Thyroid gland (tissue), 4 donors: ENCODE measurements around the gene GLI2.

ENCODE experiments used
- POLR2A ChIP-seq, 2 donors: fragments of 450-650 bp; IDR thresholded peaks; one replicate each; pipeline ENCODE4 v1.6.1; 2017; ENCODE audit warnings: antibody characterized with exemption in 2 of 2, mild to moderate bottlenecking in 2 of 2, moderate library complexity in 1 of 2
- TF ChIP-seq, protein P1 (sequence below), 6 experiments: fragments of 200-600 bp in 3 of 6; fragments of 450-650 bp in 3 of 6; sonication (generic) in 3 of 6; IDR thresholded peaks; one replicate each; pipeline ENCODE4 v1.5.1; 2016 to 2019; ENCODE audit warnings: antibody characterized with exemption in 6 of 6, mild to moderate bottlenecking in 2 of 6, inconsistent platforms in 1 of 6, moderate library complexity in 1 of 6

DNA sequence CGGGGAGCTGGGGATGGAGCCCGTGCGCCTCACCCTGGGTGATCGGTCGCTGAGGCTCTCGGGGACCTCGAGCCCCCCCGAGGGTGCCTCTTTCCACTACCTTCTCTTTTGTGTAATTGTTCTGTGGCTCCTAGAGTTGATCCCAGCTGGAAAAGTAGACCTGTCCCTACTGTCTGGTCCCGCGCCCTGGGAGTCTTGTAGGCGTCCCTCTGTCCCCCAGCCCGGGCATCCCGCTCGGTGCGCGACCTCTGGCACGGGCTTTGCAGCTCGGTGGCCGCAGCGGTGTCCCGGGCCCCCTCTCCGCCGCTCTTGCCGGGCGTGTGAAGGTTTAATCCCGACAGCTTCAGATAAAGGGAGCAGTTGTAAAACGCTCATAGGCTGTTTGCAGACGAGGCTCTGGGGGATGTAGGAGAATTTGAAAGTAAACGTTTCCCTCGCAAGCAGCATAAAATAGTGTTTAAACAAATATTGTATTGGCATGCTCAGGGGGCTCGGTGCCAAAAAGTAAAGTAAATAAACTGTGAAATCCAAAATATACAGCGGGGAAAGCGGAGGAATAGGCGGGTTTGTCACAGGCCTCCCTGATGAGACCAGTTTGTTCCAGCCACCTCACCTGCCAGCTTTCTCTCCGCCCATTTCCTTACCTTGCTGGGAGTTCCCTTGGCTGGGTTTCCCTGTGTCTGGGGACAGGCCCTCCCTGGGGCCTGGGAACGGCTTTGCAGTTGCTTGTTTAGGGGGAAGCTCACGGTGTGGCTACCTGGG is 1.9 kb downstream of the GLI2 start:
- TF ChIP-seq, protein P1, sequence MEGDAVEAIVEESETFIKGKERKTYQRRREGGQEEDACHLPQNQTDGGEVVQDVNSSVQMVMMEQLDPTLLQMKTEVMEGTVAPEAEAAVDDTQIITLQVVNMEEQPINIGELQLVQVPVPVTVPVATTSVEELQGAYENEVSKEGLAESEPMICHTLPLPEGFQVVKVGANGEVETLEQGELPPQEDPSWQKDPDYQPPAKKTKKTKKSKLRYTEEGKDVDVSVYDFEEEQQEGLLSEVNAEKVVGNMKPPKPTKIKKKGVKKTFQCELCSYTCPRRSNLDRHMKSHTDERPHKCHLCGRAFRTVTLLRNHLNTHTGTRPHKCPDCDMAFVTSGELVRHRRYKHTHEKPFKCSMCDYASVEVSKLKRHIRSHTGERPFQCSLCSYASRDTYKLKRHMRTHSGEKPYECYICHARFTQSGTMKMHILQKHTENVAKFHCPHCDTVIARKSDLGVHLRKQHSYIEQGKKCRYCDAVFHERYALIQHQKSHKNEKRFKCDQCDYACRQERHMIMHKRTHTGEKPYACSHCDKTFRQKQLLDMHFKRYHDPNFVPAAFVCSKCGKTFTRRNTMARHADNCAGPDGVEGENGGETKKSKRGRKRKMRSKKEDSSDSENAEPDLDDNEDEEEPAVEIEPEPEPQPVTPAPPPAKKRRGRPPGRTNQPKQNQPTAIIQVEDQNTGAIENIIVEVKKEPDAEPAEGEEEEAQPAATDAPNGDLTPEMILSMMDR (IDR thresholded peaks at IDR 0.05) = no peak
- TF ChIP-seq POLR2A (IDR thresholded peaks at IDR 0.05) = no peak
